WTC11 (cell line): ENCODE data around the gene DUSP15.
A peak's percentile ranks its signal among the peaks of the same experiment; 100 is the strongest.

Experiments used
- ATF6 ChIP-seq: sonication (generic); formaldehyde crosslinking; IDR thresholded peaks from 2 replicates; pipeline ENCODE4 v1.8.1; 2023; ENCODE audit warnings: mild to moderate bottlenecking, missing genetic modification reagents
- CTCF ChIP-seq: fragments of 200-600 bp; IDR thresholded peaks from 2 replicates; pipeline ENCODE4 v1.8.0; 2022; ENCODE audit warnings: antibody characterized with exemption
- GABPB1 ChIP-seq: sonication (generic); formaldehyde crosslinking; IDR thresholded peaks from 2 replicates; pipeline ENCODE4 v1.8.1; 2023; ENCODE audit warnings: mild to moderate bottlenecking, missing genetic modification reagents
- GRHL2 ChIP-seq: fragments of 250-450 bp; sonication (Bioruptor Pico); IDR thresholded peaks from 2 replicates; pipeline ENCODE4 v1.8.0; 2022; ENCODE audit warnings: mild to moderate bottlenecking, moderate library complexity; ENCODE audit not compliant: insufficient replicate concordance, severe bottlenecking
- JUN ChIP-seq: sonication (generic); formaldehyde crosslinking; IDR thresholded peaks from 2 replicates; pipeline ENCODE4 v1.8.0; 2023; ENCODE audit warnings: mild to moderate bottlenecking, missing genetic modification reagents
- NR2C2 ChIP-seq: sonication (generic); formaldehyde crosslinking; IDR thresholded peaks from 2 replicates; pipeline ENCODE4 v1.8.0; 2022; ENCODE audit warnings: mild to moderate bottlenecking, missing genetic modification reagents
- OVOL2 ChIP-seq: fragments of 250-450 bp; sonication (Bioruptor Pico); IDR thresholded peaks from 2 replicates; pipeline ENCODE4 v1.9.0; 2021; ENCODE audit warnings: mild to moderate bottlenecking, borderline replicate concordance
- SP1 ChIP-seq: sonication (generic); formaldehyde crosslinking; conservative IDR thresholded peaks from 2 replicates; pipeline ENCODE4 v1.8.1; 2022; ENCODE audit warnings: missing genetic modification reagents
- ZNF232 ChIP-seq: sonication (generic); formaldehyde crosslinking; IDR thresholded peaks from 2 replicates; pipeline ENCODE4 v1.8.0; 2022; ENCODE audit warnings: mild to moderate bottlenecking, missing genetic modification reagents
- TF ChIP-seq, protein P1 (sequence below): sonication (generic); formaldehyde crosslinking; IDR thresholded peaks from 2 replicates; pipeline ENCODE4 v1.8.1; 2023; ENCODE audit warnings: mild to moderate bottlenecking, missing genetic modification reagents, moderate library complexity

- no peak for TF ChIP-seq ZNF232 (CRISPR knock-in tag)
- no peak for TF ChIP-seq OVOL2 (CRISPR knock-in tag)
- TF ChIP-seq CTCF, result peak; percentile 98
- TF ChIP-seq, protein P1, sequence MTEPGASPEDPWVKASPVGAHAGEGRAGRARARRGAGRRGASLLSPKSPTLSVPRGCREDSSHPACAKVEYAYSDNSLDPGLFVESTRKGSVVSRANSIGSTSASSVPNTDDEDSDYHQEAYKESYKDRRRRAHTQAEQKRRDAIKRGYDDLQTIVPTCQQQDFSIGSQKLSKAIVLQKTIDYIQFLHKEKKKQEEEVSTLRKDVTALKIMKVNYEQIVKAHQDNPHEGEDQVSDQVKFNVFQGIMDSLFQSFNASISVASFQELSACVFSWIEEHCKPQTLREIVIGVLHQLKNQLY (CRISPR knock-in tag), result no peak
- no peak for TF ChIP-seq JUN (CRISPR knock-in tag)
- no peak for TF ChIP-seq ATF6
- no peak for TF ChIP-seq NR2C2
- TF ChIP-seq GRHL2 (CRISPR knock-in tag), result no peak
- TF ChIP-seq GABPB1 (CRISPR knock-in tag), result no peak
- TF ChIP-seq SP1 (CRISPR knock-in tag), result no peak
Observed at GRCh38 chr20:31833130-31833930, 37.0 kb downstream of the DUSP15 start.
